Measurements from ENCODE around the gene CACTIN. TPM values are rescaled to one million over a fixed set of nuclear protein-coding genes. Genes with fewer than 3 reads are reported as not detected.
"Not testable (repeated sequence)": the region's sequence is repeated elsewhere in the genome, so short reads cannot be mapped to it uniquely, and the experiment has no call there.

CACTIN gene
- total RNA-seq, 4 donors from 2014 or later, result 14.4 to 31.1 (median 22.5) TPM

DNA sequence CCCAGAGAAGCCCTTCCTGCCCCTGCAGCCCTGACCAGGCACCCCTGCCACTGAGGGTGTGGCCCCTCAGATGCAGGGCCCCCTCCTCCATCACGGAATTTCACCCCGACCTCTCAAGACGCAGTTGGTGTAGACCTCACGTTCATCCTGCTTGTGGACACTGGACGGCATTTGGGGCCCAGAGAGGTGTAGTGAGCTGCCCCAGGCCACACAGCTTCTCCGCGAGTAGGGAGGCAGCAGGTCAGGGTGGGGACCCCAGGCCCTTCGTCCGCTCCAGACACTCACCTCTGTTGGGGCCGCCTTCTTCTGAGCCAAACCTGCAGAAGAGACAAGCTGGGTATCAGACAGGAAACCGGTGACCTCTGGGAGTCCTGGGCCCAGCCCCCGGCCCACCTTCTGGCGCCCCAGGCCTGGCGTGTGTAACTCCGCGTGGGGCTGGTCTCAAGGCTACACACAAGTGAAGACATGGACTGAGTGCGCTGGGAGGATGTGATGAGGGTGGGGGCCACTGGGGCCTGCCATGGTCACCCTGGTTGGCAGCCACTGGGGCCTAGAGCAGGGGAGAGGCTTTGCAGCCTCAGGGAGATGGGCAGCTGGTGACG lies 40.5 kb upstream of the CACTIN start:
- no peak for TF ChIP-seq CTCF (IDR thresholded peaks at IDR 0.05)
- DNase-seq (ENCODE audit: low spot score) (no peak), ATAC-seq (ENCODE audit: low FRiP score) (no peak)

- DNase-seq (ENCODE audit: low spot score); ATAC-seq (ENCODE audit: low FRiP score): not testable (repeated sequence)
These were observed 39.9 kb upstream of the CACTIN start for GRCh38 chr19:3666545-3666856.

- ATAC-seq (ENCODE audit: low FRiP score) (no peak), DNase-seq (ENCODE audit: low spot score) (peak; percentile 68)
- TF ChIP-seq CTCF (IDR thresholded peaks at IDR 0.05), result peak in 1 of 3 donors; percentile 83
These were observed 39.3 kb upstream of the CACTIN start for GRCh38 chr19:3665681-3666544.

DNA sequence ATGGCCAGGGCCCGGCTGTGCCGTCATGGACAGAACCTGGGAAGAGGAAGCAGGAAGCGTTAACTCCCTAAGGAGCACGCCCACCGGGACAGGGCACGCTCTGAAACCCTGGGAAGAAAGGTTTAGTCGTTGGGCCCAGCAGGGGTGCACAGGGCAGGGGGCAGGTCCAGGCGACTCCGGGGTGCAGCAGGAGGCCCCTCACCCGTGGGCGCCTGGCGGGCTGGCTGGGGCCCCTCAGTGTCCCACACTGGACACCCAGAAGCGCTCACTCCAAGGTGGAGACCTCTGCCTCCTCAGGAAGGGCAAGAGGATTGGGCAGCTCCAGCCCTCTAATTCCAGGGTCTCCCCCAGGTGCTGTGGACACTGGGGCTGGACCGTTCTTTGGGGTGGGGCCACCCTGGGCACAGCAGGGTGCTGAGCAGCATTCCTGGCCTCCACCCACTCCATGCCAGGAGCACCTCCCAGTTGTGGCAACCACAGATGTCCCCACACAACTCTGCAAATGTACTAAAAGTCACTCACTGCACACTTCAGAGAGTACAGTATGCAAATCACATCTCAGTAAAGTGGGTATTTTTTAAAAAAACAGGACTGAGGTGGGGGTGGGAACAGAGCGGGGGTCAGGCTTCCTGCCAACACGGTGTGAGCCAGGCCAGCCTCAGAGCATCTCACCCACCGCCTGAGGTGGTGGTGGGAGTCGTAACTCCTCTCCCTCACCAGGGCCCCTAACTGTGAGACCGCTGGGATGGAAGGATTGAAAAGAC lies 38.5 kb upstream of the CACTIN start:
- ATAC-seq (ENCODE audit: low FRiP score) (no peak), DNase-seq (ENCODE audit: low spot score) (no peak)
- no peak for TF ChIP-seq CTCF (IDR thresholded peaks at IDR 0.05)

GRCh38 chr19:3663838-3664237 lies 37.2 kb upstream of the CACTIN start:
- TF ChIP-seq CTCF (IDR thresholded peaks at IDR 0.05), result no peak
- no peak for DNase-seq (ENCODE audit: low spot score)
- no peak for ATAC-seq (ENCODE audit: low FRiP score)

DNA sequence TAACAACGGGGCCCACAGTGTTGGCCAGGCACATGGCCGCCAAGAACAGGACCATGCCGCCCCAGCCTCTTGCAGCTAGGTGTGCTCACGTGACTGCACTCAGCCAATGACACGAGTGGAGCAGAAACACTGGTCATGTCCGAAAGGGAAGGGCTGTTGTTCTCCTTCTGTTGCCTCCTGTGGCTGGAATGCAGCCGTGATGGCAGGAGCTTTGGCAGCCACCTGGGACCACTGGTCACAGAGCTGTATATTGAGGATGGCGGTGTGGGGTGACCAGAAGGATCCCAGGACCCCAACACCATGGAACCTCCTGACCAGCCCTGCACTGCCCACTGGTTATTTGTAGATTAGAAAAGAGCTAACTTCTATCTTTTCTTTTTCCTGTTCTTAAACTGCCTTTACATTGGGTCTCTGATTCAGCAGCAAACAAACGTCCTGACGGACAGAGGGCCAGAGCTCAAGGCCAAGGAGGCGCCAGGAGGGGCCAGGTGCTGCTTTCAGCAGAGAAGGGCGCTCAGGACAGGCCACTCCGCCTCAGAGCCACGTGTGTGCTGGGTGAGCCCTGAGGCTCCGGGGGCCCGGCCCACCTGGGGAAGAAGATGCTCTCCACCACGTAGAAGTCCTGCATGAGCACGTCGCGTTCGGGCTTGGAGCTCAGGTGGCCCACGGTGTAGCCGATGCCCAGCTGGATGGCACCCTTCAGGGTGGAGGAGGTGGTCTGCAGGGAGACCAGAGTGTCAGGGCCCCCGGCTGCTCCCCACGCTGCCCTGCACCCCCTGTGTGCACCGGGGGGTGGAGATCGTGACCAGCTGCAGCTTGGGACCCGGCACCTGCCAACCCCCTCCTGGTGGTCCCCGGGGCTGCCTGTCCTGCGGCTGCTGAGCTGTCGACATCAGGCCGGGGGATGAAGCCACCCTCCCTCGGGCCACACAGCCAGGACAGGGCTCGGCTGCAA lies 35.0 kb upstream of the CACTIN start:
- DNase-seq (ENCODE audit: low spot score) (no peak), ATAC-seq (ENCODE audit: low FRiP score) (no peak)
- TF ChIP-seq CTCF (IDR thresholded peaks at IDR 0.05), result no peak

Data from omental fat pad (tissue), 4 donors.